Keratinocyte (primary cell): ENCODE measurements around the gene SOCS6. TPM values are rescaled to one million over a fixed set of nuclear protein-coding genes. Genes with fewer than 3 reads are reported as not detected.

Experiments
- DNase-seq: peaks from one replicate; pipeline ENCODE4 v3.0.0-alpha.2; 2011; ENCODE audit warnings: low read depth, missing footprints, low spot score
- FAIRE-seq: peaks from 2 replicates; lab custom pipeline; 2011; peaks lifted over from hg19 to GRCh38; lab: Jason Lieb, UNC
- H2AFZ ChIP-seq: 2 replicates; pipeline ENCODE4 v1.6.0; 2012; ENCODE audit warnings: low read length, control low read depth, inconsistent platforms; ENCODE audit not compliant: control insufficient read depth
- H3K27ac ChIP-seq: 2 replicates; pipeline ENCODE4 v1.5.1; 2011; ENCODE audit warnings: low read length; ENCODE audit not compliant: control insufficient read depth, insufficient read depth
- H3K27me3 ChIP-seq: 3 replicates; pipeline ENCODE4 v1.6.0; 2011; ENCODE audit warnings: low read length; ENCODE audit not compliant: control insufficient read depth, insufficient read depth; ENCODE audit errors: extremely low read depth
- H3K36me3 ChIP-seq, 2 experiments: 2 replicates in 1 of 2; 3 replicates in 1 of 2; pipeline ENCODE4 v1.5.1; 2011; ENCODE audit warnings: low read length in 2 of 2, mild to moderate bottlenecking in 1 of 2; ENCODE audit not compliant: control insufficient read depth in 2 of 2, insufficient read depth in 2 of 2; ENCODE audit errors: extremely low read depth in 1 of 2
- H3K4me1 ChIP-seq: 3 replicates; pipeline ENCODE4 v1.5.1; 2011; ENCODE audit warnings: low read length; ENCODE audit not compliant: control insufficient read depth, insufficient read depth; ENCODE audit errors: extremely low read depth
- H3K4me2 ChIP-seq: 3 replicates; pipeline ENCODE4 v1.6.0; 2011; ENCODE audit warnings: low read depth, low read length; ENCODE audit not compliant: control insufficient read depth, insufficient read depth; ENCODE audit errors: extremely low read depth
- H3K4me3 ChIP-seq, 3 experiments: fragments of 200-600 bp in 1 of 3; sonication (generic) in 1 of 3; 2 replicates in 2 of 3; 3 replicates in 1 of 3; pipeline ENCODE4 v1.5.1; 2011 to 2016; ENCODE audit warnings: low read length in 3 of 3, mild to moderate bottlenecking in 3 of 3, control low read depth in 2 of 3, inconsistent platforms in 1 of 3, low read depth in 1 of 3, mixed read lengths in 1 of 3, mixed run types in 1 of 3, moderate library complexity in 1 of 3; ENCODE audit not compliant: control insufficient read depth in 2 of 3, insufficient read depth in 2 of 3; ENCODE audit errors: extremely low read depth in 1 of 3
- H3K79me2 ChIP-seq: 2 replicates; pipeline ENCODE4 v1.6.0; 2012; ENCODE audit warnings: low read length; ENCODE audit not compliant: control insufficient read depth, insufficient read depth
- H3K9ac ChIP-seq: 3 replicates; pipeline ENCODE4 v1.6.0; 2011; ENCODE audit warnings: low read length; ENCODE audit not compliant: control insufficient read depth, insufficient read depth; ENCODE audit errors: extremely low read depth
- H3K9me1 ChIP-seq: 3 replicates; pipeline ENCODE4 v1.6.0; 2011; ENCODE audit warnings: low read length; ENCODE audit not compliant: control insufficient read depth, insufficient read depth; ENCODE audit errors: extremely low read depth
- H3K9me3 ChIP-seq: 2 replicates; pipeline ENCODE4 v1.5.1; 2012; ENCODE audit warnings: low read depth, low read length; ENCODE audit not compliant: control insufficient read depth
- H4K20me1 ChIP-seq: 3 replicates; pipeline ENCODE4 v1.6.0; 2011; ENCODE audit warnings: low read length; ENCODE audit not compliant: control insufficient read depth, insufficient read depth; ENCODE audit errors: extremely low read depth
- CTCF ChIP-seq, 3 experiments: IDR thresholded peaks in 1 of 3; conservative IDR thresholded peaks in 1 of 3; optimal IDR thresholded peaks in 1 of 3; 2 replicates in 2 of 3; 3 replicates in 1 of 3; pipeline versions ENCODE3 to v1.5.1; 2011; ENCODE audit warnings: low read length in 3 of 3, mild to moderate bottlenecking in 3 of 3, moderate library complexity in 2 of 3, control low read depth in 1 of 3, inconsistent platforms in 1 of 3; ENCODE audit not compliant: insufficient read depth in 2 of 3; ENCODE audit errors: extremely low read depth in 1 of 3
- EZH2 ChIP-seq: IDR thresholded peaks from one replicate; pipeline ENCODE4 v1.6.1; 2012; ENCODE audit warnings: inconsistent platforms, mild to moderate bottlenecking, low read length, moderate library complexity
- dilution Hi-C: fragments of 300-500 bp; cut with MboI; formaldehyde crosslinking; loops from one replicate; pipeline ENCODE4 v1.7.0; 2020; ENCODE audit warnings: low sequenced_read_pairs; ENCODE audit not compliant: extremely low pct_ligation_motif_present
- polyA plus RNA-seq, 5 experiments: library from polyadenylated mRNA; depleted of rRNA in 3 of 5; stranded (reverse) in 3 of 5; stranded (forward) in 1 of 5; unstranded in 1 of 5; fragments of >200 nt; gene quantifications; 1 replicate in 1 of 5; 2 replicates in 3 of 5; 3 replicates in 1 of 5; pipeline versions ENCODE4 v1.2.1 to v1.2.3, GENCODE V29; 2011 to 2012; ENCODE audit warnings: missing spikeins in 2 of 5, low read depth in 1 of 5, low replicate concordance in 1 of 5

Gene SOCS6
- polyA plus RNA-seq, 1 donor (not counting 4 experiments of a cell fraction or from before 2014, with no cell fraction given) = 22.2 TPM

- peaks cover 2% of the 10 kb centered on the region for H3K9me1 ChIP-seq
- H3K4me3 ChIP-seq = no peak overlapping the region
- H3K9ac ChIP-seq = no peak overlapping the region
- dilution Hi-C loops = no loop called here
- peaks cover 98% of the 10 kb centered on the region for H3K79me2 ChIP-seq
- no peak overlapping the region for H3K27ac ChIP-seq
- no peak for TF ChIP-seq EZH2
- no peak for TF ChIP-seq CTCF (optimal IDR thresholded peaks at IDR 0.05 in 1 of 3, IDR thresholded peaks at IDR 0.05 in 1 of 3, conservative IDR thresholded peaks at IDR 0.05 in 1 of 3; ENCODE audit: extremely low read depth in 1 of 3, insufficient read depth in 2 of 3, low read length in 3 of 3)
- H3K9me3 ChIP-seq = no peaks in the 10 kb centered on the region
- no peaks in the 10 kb centered on the region for H3K27me3 ChIP-seq
- no peak overlapping the region for H3K4me2 ChIP-seq
- FAIRE-seq = no peak
- no peaks in the 10 kb centered on the region for H3K4me1 ChIP-seq
- H3K36me3 ChIP-seq = no peaks in the 10 kb centered on the region
- H2AFZ ChIP-seq = no peak overlapping the region
- H4K20me1 ChIP-seq = peaks cover 10% of the 10 kb centered on the region
- DNase-seq = no peak
Measured at GRCh38 chr18:70311726-70312125, 22.9 kb downstream of the SOCS6 start.

GRCh38 chr18:70313640-70314039 is 24.8 kb downstream of the SOCS6 start:
- Histone ChIP-seq H3K27ac (no peak overlapping the region), H3K4me2 (no peak overlapping the region), H3K36me3 (no peaks in the 10 kb centered on the region), H2AFZ (no peak overlapping the region), H3K4me1 (no peaks in the 10 kb centered on the region), H4K20me1 (peaks cover 10% of the 10 kb centered on the region), H3K79me2 (peaks cover 95% of the 10 kb centered on the region), H3K4me3 (no peak overlapping the region), H3K27me3 (no peaks in the 10 kb centered on the region), H3K9ac (no peak overlapping the region), H3K9me1 (peaks cover 2% of the 10 kb centered on the region), H3K9me3 (no peaks in the 10 kb centered on the region)
- FAIRE-seq (no peak), DNase-seq (no peak)
- dilution Hi-C loops = no loop called here
- TF ChIP-seq EZH2 = no peak
- no peak for TF ChIP-seq CTCF (optimal IDR thresholded peaks at IDR 0.05 in 1 of 3, IDR thresholded peaks at IDR 0.05 in 1 of 3, conservative IDR thresholded peaks at IDR 0.05 in 1 of 3; ENCODE audit: extremely low read depth in 1 of 3, insufficient read depth in 2 of 3, low read length in 3 of 3)
